KMS-11 (cell line): ENCODE data around the gene CLTCL1.

ENCODE experiments used
- H2AFZ ChIP-seq: fragments of 200-600 bp; sonication (generic); 2 replicates; pipeline ENCODE4 v1.6.1; 2016; ENCODE audit warnings: antibody characterized with exemption, mixed run types, low read depth
- H3K27ac ChIP-seq: fragments of 200-600 bp; sonication (generic); 2 replicates; pipeline ENCODE4 v1.6.1; 2016; ENCODE audit warnings: mild to moderate bottlenecking, mixed run types
- H3K27me3 ChIP-seq: fragments of 200-600 bp; sonication (generic); 2 replicates; pipeline ENCODE4 v1.6.1; 2017; ENCODE audit warnings: mild to moderate bottlenecking, low read depth, mixed run types, moderate library complexity; ENCODE audit not compliant: insufficient read depth
- H3K36me3 ChIP-seq: fragments of 200-600 bp; sonication (generic); 2 replicates; pipeline ENCODE4 v1.6.1; 2017; ENCODE audit warnings: mild to moderate bottlenecking, mixed run types; ENCODE audit not compliant: insufficient read depth
- H3K4me1 ChIP-seq: fragments of 200-600 bp; sonication (generic); 2 replicates; pipeline ENCODE4 v1.6.1; 2016; ENCODE audit warnings: mild to moderate bottlenecking, low read depth, mixed run types; ENCODE audit not compliant: poor library complexity, severe bottlenecking
- H3K4me2 ChIP-seq: fragments of 200-600 bp; sonication (generic); 2 replicates; pipeline ENCODE4 v1.7.0; 2016; ENCODE audit warnings: mild to moderate bottlenecking, mixed run types
- H3K4me3 ChIP-seq: fragments of 200-600 bp; sonication (generic); IDR thresholded peaks from 2 replicates; pipeline ENCODE4 v1.6.1; 2017; ENCODE audit warnings: low read depth, low read length, mixed read lengths; ENCODE audit not compliant: insufficient read depth
- H3K79me2 ChIP-seq: fragments of 200-600 bp; sonication (generic); 2 replicates; pipeline ENCODE4 v1.6.1; 2016; ENCODE audit warnings: low read depth, mixed run types; ENCODE audit not compliant: insufficient read depth
- H3K9ac ChIP-seq: fragments of 200-600 bp; sonication (generic); 2 replicates; pipeline ENCODE4 v1.6.1; 2016; ENCODE audit warnings: mild to moderate bottlenecking, mixed run types
- H4K20me1 ChIP-seq: fragments of 200-600 bp; sonication (generic); 2 replicates; pipeline ENCODE4 v1.6.1; 2016; ENCODE audit warnings: mild to moderate bottlenecking, mixed run types; ENCODE audit not compliant: insufficient read depth
- TF ChIP-seq, protein P1 (sequence below): fragments of 200-600 bp; sonication (generic); conservative IDR thresholded peaks from 2 replicates; pipeline ENCODE4 v1.6.1; 2017; ENCODE audit warnings: low read depth, mild to moderate bottlenecking, antibody characterized with exemption, low read length, moderate library complexity, mixed read lengths

Gene CLTCL1

DNA sequence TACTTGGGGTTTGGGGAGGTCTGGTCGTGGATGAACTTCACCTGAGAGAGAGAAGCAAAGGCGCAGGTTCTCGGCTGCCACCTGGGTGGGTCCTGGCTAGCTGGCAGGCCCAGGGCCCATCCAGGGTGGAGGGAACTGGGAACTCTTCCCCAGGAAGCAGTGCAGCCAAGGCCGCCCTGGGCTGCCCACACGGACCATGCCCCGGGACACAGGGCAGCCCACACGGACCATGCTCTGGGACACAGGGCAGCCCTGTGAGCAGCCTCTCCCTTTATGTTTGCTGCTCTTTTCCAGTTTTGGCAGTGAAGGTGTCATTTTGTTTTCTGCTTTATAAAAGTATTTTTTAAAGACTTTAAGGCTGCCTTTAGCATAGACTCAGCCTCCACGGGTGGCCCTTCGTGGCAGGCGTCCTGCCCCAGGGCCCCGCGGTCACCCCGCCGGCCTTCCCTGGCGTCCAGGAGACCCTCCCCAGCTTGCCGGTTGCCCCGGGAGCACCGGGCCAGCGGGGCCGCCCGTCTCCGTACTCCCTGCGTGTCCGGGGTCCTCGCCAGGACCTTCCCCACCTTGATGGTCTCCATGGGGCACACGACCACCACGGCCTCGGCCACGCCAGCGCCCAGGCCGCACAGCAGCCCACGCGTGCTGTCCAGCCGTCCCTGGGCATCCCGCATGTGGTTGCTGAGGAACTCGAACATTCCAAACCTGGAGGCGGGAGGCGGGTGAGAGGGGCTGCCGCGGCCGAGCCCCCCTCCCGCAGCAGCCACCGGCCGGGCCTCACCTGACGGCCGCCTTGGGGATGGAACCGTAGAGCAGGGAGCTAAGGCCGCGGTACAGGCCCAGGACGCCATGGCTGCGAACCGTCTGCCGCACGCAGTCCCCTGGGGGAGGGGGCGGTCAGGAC lies 114.1 kb downstream of the CLTCL1 start:
- Histone ChIP-seq H3K4me3 (no peak overlapping the region), H3K4me2 (peak overlapping the region; percentile 47; the same call in 1 of the 2 replicates), H3K4me1 (peaks cover 26% of the 10 kb centered on the region), H3K27me3 (no peaks in the 10 kb centered on the region), H3K27ac (peak overlapping the region; percentile 45; the same call in 1 of the 2 replicates), H3K9ac (peak overlapping the region; percentile 62; the same call in 1 of the 2 replicates), H3K79me2 (peaks cover 15% of the 10 kb centered on the region), H3K36me3 (no peaks in the 10 kb centered on the region), H4K20me1 (no peaks in the 10 kb centered on the region), H2AFZ (no peak overlapping the region)
- TF ChIP-seq, protein P1, sequence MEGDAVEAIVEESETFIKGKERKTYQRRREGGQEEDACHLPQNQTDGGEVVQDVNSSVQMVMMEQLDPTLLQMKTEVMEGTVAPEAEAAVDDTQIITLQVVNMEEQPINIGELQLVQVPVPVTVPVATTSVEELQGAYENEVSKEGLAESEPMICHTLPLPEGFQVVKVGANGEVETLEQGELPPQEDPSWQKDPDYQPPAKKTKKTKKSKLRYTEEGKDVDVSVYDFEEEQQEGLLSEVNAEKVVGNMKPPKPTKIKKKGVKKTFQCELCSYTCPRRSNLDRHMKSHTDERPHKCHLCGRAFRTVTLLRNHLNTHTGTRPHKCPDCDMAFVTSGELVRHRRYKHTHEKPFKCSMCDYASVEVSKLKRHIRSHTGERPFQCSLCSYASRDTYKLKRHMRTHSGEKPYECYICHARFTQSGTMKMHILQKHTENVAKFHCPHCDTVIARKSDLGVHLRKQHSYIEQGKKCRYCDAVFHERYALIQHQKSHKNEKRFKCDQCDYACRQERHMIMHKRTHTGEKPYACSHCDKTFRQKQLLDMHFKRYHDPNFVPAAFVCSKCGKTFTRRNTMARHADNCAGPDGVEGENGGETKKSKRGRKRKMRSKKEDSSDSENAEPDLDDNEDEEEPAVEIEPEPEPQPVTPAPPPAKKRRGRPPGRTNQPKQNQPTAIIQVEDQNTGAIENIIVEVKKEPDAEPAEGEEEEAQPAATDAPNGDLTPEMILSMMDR, result no peak

DNA sequence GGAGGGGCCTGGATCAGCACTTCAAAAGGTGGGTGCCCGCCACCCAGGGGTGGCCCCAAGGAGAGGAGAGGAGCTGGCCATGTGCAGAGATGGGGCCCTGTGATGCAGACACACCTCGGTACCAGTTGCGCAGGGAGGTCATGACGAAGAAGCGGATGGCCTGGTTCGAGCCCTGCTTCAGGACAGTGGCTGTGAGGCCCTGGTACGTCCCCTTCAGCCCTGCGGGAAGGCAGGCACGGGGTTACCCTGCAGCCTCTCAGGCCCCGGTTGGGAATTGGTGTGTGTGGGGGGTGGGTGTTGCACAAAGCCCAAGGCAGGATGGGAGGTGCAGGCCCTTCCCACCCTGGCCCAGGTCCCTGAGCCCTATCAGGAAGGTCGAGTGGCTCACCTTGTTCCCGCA lies 114.8 kb downstream of the CLTCL1 start:
- Histone ChIP-seq H3K4me2 (no peak overlapping the region), H3K36me3 (no peaks in the 10 kb centered on the region), H3K4me1 (peaks cover 26% of the 10 kb centered on the region), H4K20me1 (no peaks in the 10 kb centered on the region), H3K9ac (no peak overlapping the region), H2AFZ (no peak overlapping the region), H3K79me2 (peaks cover 21% of the 10 kb centered on the region), H3K27me3 (no peaks in the 10 kb centered on the region), H3K4me3 (no peak overlapping the region), H3K27ac (no peak overlapping the region)
- TF ChIP-seq, protein P1, result no peak

DNA sequence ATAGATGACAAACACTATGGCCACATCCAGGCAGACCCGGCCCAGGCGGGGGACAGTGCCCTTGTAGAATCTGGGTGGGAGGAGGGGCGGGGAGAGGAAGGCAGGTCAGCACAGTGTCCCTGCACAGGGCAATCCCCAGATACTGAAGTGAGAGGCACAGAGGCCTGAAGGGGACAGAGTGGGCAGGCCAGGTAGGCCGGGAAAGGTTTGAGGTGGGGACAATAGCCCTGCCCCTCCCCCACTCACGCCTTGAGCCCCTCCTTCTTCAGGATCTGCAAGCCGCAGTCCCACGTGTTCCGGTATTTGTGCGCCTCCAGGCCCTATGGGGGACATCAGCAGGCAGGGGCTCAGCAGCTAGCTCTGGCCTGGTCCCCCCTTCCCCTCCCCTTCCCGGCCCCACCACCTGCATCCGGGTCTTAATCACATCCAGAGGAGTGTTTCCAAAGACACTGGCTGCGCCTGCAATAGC lies 115.3 kb downstream of the CLTCL1 start:
- Histone ChIP-seq H3K4me2 (no peak overlapping the region), H3K4me3 (no peak overlapping the region), H3K9ac (no peak overlapping the region), H3K4me1 (peaks cover 26% of the 10 kb centered on the region), H3K27me3 (no peaks in the 10 kb centered on the region), H4K20me1 (no peaks in the 10 kb centered on the region), H3K79me2 (peaks cover 25% of the 10 kb centered on the region), H3K27ac (no peak overlapping the region), H2AFZ (no peak overlapping the region), H3K36me3 (no peaks in the 10 kb centered on the region)
- TF ChIP-seq, protein P1, result no peak

DNA sequence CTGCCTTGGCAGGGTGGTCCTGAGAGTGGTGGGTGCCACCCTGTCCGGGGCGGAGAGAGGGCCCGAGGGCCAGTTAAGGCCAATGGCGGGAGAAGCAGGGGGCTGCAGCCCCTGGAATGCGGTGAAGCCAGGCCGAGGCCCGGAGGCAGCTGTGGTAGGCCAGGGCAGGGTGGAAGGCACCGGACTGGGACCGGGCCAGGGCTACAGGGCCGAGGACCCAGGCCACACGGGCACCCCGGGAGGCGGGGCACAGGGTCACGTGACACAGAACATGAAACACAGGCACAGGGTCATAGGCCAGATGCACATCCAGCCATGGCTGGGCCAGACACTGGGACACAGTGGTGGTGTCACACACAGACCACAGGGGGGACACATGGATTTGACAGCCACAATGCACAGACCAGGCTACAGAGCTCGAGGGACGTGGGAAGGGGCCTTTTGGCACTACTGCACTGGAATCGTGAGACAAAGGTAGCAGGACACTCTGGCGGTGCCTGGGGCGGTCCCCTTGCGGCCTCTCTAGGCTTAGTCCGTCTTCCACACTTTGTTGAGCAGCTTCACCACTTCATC lies 115.8 kb downstream of the CLTCL1 start:
- TF ChIP-seq, protein P1, result no peak
- H3K27me3 ChIP-seq, result no peaks in the 10 kb centered on the region
- peaks cover 26% of the 10 kb centered on the region for H3K4me1 ChIP-seq
- no peak overlapping the region for H3K4me2 ChIP-seq
- no peak overlapping the region for H2AFZ ChIP-seq
- no peak overlapping the region for H3K9ac ChIP-seq
- H3K4me3 ChIP-seq, result no peak overlapping the region
- no peak overlapping the region for H3K27ac ChIP-seq
- no peaks in the 10 kb centered on the region for H3K36me3 ChIP-seq
- H4K20me1 ChIP-seq, result no peaks in the 10 kb centered on the region
- peaks cover 25% of the 10 kb centered on the region for H3K79me2 ChIP-seq
